Measurements from ENCODE around the gene ALDH1A3.

ALDH1A3 gene

GRCh38 chr15:100958326-100959065 is 78.9 kb downstream of the ALDH1A3 start:
- no peak for TF ChIP-seq CTCF (IDR thresholded peaks at IDR 0.05; ENCODE audit: borderline replicate concordance, control extremely low read depth, extremely low read depth, insufficient read depth, missing control alignments)
- in situ Hi-C loops (cut with MboI; ENCODE audit: low sequenced_read_pairs, unreplicated experiment) = no loop called here
- no peak for DNase-seq (ENCODE audit: low spot score)

GRCh38 chr15:100959066-100960050 is 79.7 kb downstream of the ALDH1A3 start:
- in situ Hi-C loops (cut with MboI; ENCODE audit: low sequenced_read_pairs, unreplicated experiment) = no loop called here
- TF ChIP-seq CTCF (IDR thresholded peaks at IDR 0.05; ENCODE audit: borderline replicate concordance, control extremely low read depth, extremely low read depth, insufficient read depth, missing control alignments) = no peak
- no peak for DNase-seq (ENCODE audit: low spot score)
